GM13977 (cell line): ENCODE results near the gene RUNX2.

ENCODE experiments used
- DNase-seq: peaks from one replicate; pipeline ENCODE4 v3.0.0; 2012; ENCODE audit warnings: low spot score
- CTCF ChIP-seq: IDR thresholded peaks from 2 replicates; pipeline ENCODE4 v1.5.1; 2012; ENCODE audit warnings: mild to moderate bottlenecking, control low read depth; ENCODE audit not compliant: insufficient read depth; ENCODE audit errors: extremely low read depth, missing control alignments
- in situ Hi-C: fragments of 300-500 bp; cut with MboI; formaldehyde crosslinking; loops from one replicate; pipeline ENCODE4 v1.12.0; 2022; ENCODE audit warnings: low sequenced_read_pairs, low pct_unique_long_range_greater_than_20kb, mixed read lengths, inconsistent platforms; ENCODE audit not compliant: unreplicated experiment

Gene RUNX2

GRCh38 chr6:45654673-45655072 lies 326.5 kb downstream of the RUNX2 start:
- TF ChIP-seq CTCF = no peak
- in situ Hi-C loops = no loop called here
- no peak for DNase-seq

GRCh38 chr6:45655745-45656476 lies 327.8 kb downstream of the RUNX2 start:
- no peak for DNase-seq
- TF ChIP-seq CTCF = no peak
- in situ Hi-C loops = no loop called here

- TF ChIP-seq CTCF = no peak
- DNase-seq = no peak
- in situ Hi-C loops = no loop called here
These were observed 329.1 kb downstream of the RUNX2 start for GRCh38 chr6:45657226-45657625.

GRCh38 chr6:45658400-45658799 lies 330.3 kb downstream of the RUNX2 start:
- in situ Hi-C loops = no loop called here
- DNase-seq = no peak
- no peak for TF ChIP-seq CTCF

GRCh38 chr6:45658958-45659357 lies 330.8 kb downstream of the RUNX2 start:
- in situ Hi-C loops = no loop called here
- no peak for DNase-seq
- no peak for TF ChIP-seq CTCF

- no peak for DNase-seq
- in situ Hi-C loops = no loop called here
- TF ChIP-seq CTCF = no peak
These were observed 333.5 kb downstream of the RUNX2 start for GRCh38 chr6:45661661-45662060.
